Neural progenitor cell (in vitro differentiated cells): ENCODE results near the gene MYH10. TPM values are rescaled to one million over a fixed set of nuclear protein-coding genes. Genes with fewer than 3 reads are reported as not detected.

Source experiments
- DNase-seq: peaks from one replicate; pipeline ENCODE4 v3.0.0-alpha.2; 2016; ENCODE audit warnings: low spot score
- H2AFZ ChIP-seq: fragments of 200-600 bp; sonication (generic); replicated peaks from 2 replicates; pipeline ENCODE4 v1.6.1; 2016; ENCODE audit warnings: antibody characterized with exemption
- H3F3A ChIP-seq: fragments of 200-600 bp; sonication (generic); 2 replicates; pipeline ENCODE4 v1.6.1; 2016; ENCODE audit warnings: antibody characterized with exemption, low read depth
- H3K27ac ChIP-seq: fragments of 200-600 bp; sonication (generic); 2 replicates; pipeline ENCODE4 v1.5.1; 2016; ENCODE audit warnings: mild to moderate bottlenecking
- H3K27me3 ChIP-seq: fragments of 200-600 bp; sonication (generic); 2 replicates; pipeline ENCODE4 v1.6.1; 2016; ENCODE audit warnings: mild to moderate bottlenecking, moderate library complexity
- H3K36me3 ChIP-seq: fragments of 200-600 bp; sonication (generic); 2 replicates; pipeline ENCODE4 v1.5.1; 2016
- H3K4me1 ChIP-seq: fragments of 200-600 bp; sonication (generic); 2 replicates; pipeline ENCODE4 v1.6.1; 2016; ENCODE audit warnings: mixed run types
- H3K4me2 ChIP-seq: fragments of 200-600 bp; sonication (generic); 2 replicates; pipeline ENCODE4 v1.6.1; 2016
- H3K4me3 ChIP-seq: fragments of 200-600 bp; sonication (generic); 2 replicates; pipeline ENCODE4 v1.5.1; 2016
- H3K79me2 ChIP-seq: fragments of 200-600 bp; sonication (generic); 2 replicates; pipeline ENCODE4 v1.6.1; 2016; ENCODE audit warnings: low read depth
- H3K9ac ChIP-seq: fragments of 200-600 bp; sonication (generic); 2 replicates; pipeline ENCODE4 v1.6.1; 2016
- H3K9me3 ChIP-seq: fragments of 200-600 bp; sonication (generic); 2 replicates; pipeline ENCODE4 v1.5.1; 2016; ENCODE audit warnings: low read depth
- H4K20me1 ChIP-seq: fragments of 200-600 bp; sonication (generic); 2 replicates; pipeline ENCODE4 v1.6.1; 2016; ENCODE audit warnings: low read depth
- H3K27ac Mint-ChIP-seq: 3 replicates; pipeline ENCODE4 v1.8.0; 2021; ENCODE audit warnings: mixed read lengths
- H3K27me3 Mint-ChIP-seq: 2 replicates; pipeline ENCODE4 v1.8.0; 2022; ENCODE audit warnings: low read depth, mild to moderate bottlenecking, inconsistent platforms, moderate library complexity, mixed read lengths; ENCODE audit not compliant: insufficient read depth
- H3K36me3 Mint-ChIP-seq: 3 replicates; pipeline ENCODE4 v1.8.0; 2021; ENCODE audit warnings: mixed read lengths
- H3K4me1 Mint-ChIP-seq: 3 replicates; pipeline ENCODE4 v1.8.0; 2021; ENCODE audit warnings: mixed read lengths
- H3K4me3 Mint-ChIP-seq: 3 replicates; pipeline ENCODE4 v1.8.0; 2021; ENCODE audit warnings: mild to moderate bottlenecking, moderate library complexity, mixed read lengths
- H3K9me3 Mint-ChIP-seq: 3 replicates; pipeline ENCODE4 v1.8.0; 2020; ENCODE audit warnings: mixed read lengths
- CTCF ChIP-seq: fragments of 200-600 bp; sonication (generic); IDR thresholded peaks from 2 replicates; pipeline ENCODE4 v1.5.1; 2017; ENCODE audit warnings: antibody characterized with exemption, mild to moderate bottlenecking
- EZH2 ChIP-seq: fragments of 200-600 bp; sonication (generic); IDR thresholded peaks from 2 replicates; pipeline ENCODE4 v1.6.1; 2017; ENCODE audit warnings: antibody characterized with exemption, mild to moderate bottlenecking, moderate library complexity
- EZH2phosphoT487 ChIP-seq: fragments of 200-600 bp; sonication (generic); IDR thresholded peaks from 2 replicates; pipeline ENCODE4 v1.6.1; 2017; ENCODE audit warnings: antibody characterized with exemption
- total RNA-seq: library from RNA; depleted of rRNA; stranded (reverse); fragments of >200 nt; gene quantifications from 2 replicates; pipeline ENCODE4 v1.2.3, GENCODE V29; 2015; ENCODE audit warnings: low replicate concordance

Gene MYH10
- total RNA-seq, 1 donor from 2014 or later, result 213 TPM

GRCh38 chr17:8629371-8630226, 926 bp downstream of the MYH10 start:
- Mint-ChIP-seq H3K36me3 (peaks cover under 1% of the 10 kb centered on the region), H3K27ac (peak overlapping the region; percentile 96), H3K27me3 (no peaks in the 10 kb centered on the region), H3K4me3 (peak overlapping the region; percentile 99), H3K4me1 (peaks cover 28% of the 10 kb centered on the region), H3K9me3 (peaks cover under 1% of the 10 kb centered on the region)
- no peaks in the 10 kb centered on the region for H3K36me3 ChIP-seq
- peaks cover 59% of the 10 kb centered on the region for H3K79me2 ChIP-seq
- no peaks in the 10 kb centered on the region for H3K9me3 ChIP-seq
- H3K27me3 ChIP-seq, result no peaks in the 10 kb centered on the region
- H3K4me3 ChIP-seq, result peak overlapping the region; percentile 97
- H3K4me2 ChIP-seq, result peak overlapping the region; percentile 97
- no peak for TF ChIP-seq EZH2
- TF ChIP-seq CTCF, result no peak
- no peak for TF ChIP-seq EZH2phosphoT487
- DNase-seq, result peak; percentile 67
- H3K9ac ChIP-seq, result peak overlapping the region; percentile 92
- peak overlapping the region; percentile 19 for H2AFZ ChIP-seq
- H4K20me1 ChIP-seq, result peaks cover 45% of the 10 kb centered on the region
- peak overlapping the region; percentile 65 for H3K27ac ChIP-seq
- peaks cover 28% of the 10 kb centered on the region for H3K4me1 ChIP-seq
- peaks cover 15% of the 10 kb centered on the region for H3F3A ChIP-seq

- Histone ChIP-seq H3K4me3 (peak overlapping the region; percentile 97), H3K36me3 (no peaks in the 10 kb centered on the region), H3K79me2 (peaks cover 68% of the 10 kb centered on the region), H3K9me3 (no peaks in the 10 kb centered on the region), H2AFZ (no peak overlapping the region), H3K4me2 (peak overlapping the region; percentile 97), H3K27me3 (no peaks in the 10 kb centered on the region), H3K4me1 (peaks cover 28% of the 10 kb centered on the region), H3K9ac (peak overlapping the region; percentile 92), H3K27ac (peak overlapping the region; percentile 65), H3F3A (peaks cover 15% of the 10 kb centered on the region), H4K20me1 (peaks cover 54% of the 10 kb centered on the region)
- no peak for DNase-seq
- Mint-ChIP-seq H3K27ac (peak overlapping the region; percentile 46), H3K36me3 (peaks cover 10% of the 10 kb centered on the region), H3K9me3 (peaks cover 9% of the 10 kb centered on the region), H3K4me1 (peaks cover 37% of the 10 kb centered on the region), H3K4me3 (peak overlapping the region; percentile 99), H3K27me3 (no peaks in the 10 kb centered on the region)
- TF ChIP-seq EZH2 (no peak), CTCF (no peak), EZH2phosphoT487 (no peak)
These were observed 1.8 kb downstream of the MYH10 start for GRCh38 chr17:8628609-8629169.

GRCh38 chr17:8628172-8628571, 2.4 kb downstream of the MYH10 start:
- Mint-ChIP-seq H3K36me3 (peaks cover 13% of the 10 kb centered on the region), H3K9me3 (peaks cover 10% of the 10 kb centered on the region), H3K4me1 (peaks cover 39% of the 10 kb centered on the region), H3K27ac (no peak overlapping the region), H3K27me3 (no peaks in the 10 kb centered on the region), H3K4me3 (peak overlapping the region; percentile 99)
- Histone ChIP-seq H4K20me1 (peaks cover 59% of the 10 kb centered on the region), H3F3A (peaks cover 15% of the 10 kb centered on the region), H3K4me2 (peak overlapping the region; percentile 97), H3K79me2 (peaks cover 73% of the 10 kb centered on the region), H2AFZ (no peak overlapping the region), H3K9ac (no peak overlapping the region), H3K4me1 (peaks cover 28% of the 10 kb centered on the region), H3K4me3 (peak overlapping the region; percentile 97), H3K9me3 (no peaks in the 10 kb centered on the region), H3K27ac (no peak overlapping the region), H3K36me3 (no peaks in the 10 kb centered on the region), H3K27me3 (no peaks in the 10 kb centered on the region)
- TF ChIP-seq EZH2 (no peak), CTCF (no peak), EZH2phosphoT487 (no peak)
- DNase-seq, result peak; percentile 34
